Uterus (tissue), 4 donors: ENCODE data around the gene DENND1A. TPM values are rescaled to one million over a fixed set of nuclear protein-coding genes. Genes with fewer than 3 reads are reported as not detected.

Experiments used
- DNase-seq, 2 donors: peaks; one replicate each; pipeline ENCODE4 v3.0.0-alpha.2; 2019 to 2020
- H3K27ac ChIP-seq, 2 donors: fragments of 200-600 bp; sonication (generic); 1 replicate in 1 of 2; 2 replicates in 1 of 2; pipeline ENCODE4 v1.5.1; 2016 to 2018
- H3K27me3 ChIP-seq, 2 donors: fragments of 200-600 bp; sonication (generic); one replicate each; pipeline ENCODE4 v1.5.1; 2018 to 2019; ENCODE audit warnings: control low read depth in 1 of 2
- H3K36me3 ChIP-seq, 2 donors: fragments of 200-600 bp; sonication (generic); one replicate each; pipeline ENCODE4 v1.5.1; 2019; ENCODE audit warnings: control low read depth in 1 of 2
- H3K4me1 ChIP-seq, 2 donors: fragments of 200-600 bp; sonication (generic); one replicate each; pipeline ENCODE4 v1.5.1; 2018 to 2019; ENCODE audit warnings: control low read depth in 1 of 2
- H3K4me3 ChIP-seq, 2 donors: fragments of 200-600 bp; sonication (generic); 1 replicate in 1 of 2; 2 replicates in 1 of 2; pipeline ENCODE4 v1.5.1; 2018 to 2019; ENCODE audit warnings: mild to moderate bottlenecking in 1 of 2
- H3K9me3 ChIP-seq, 2 donors: fragments of 200-600 bp; sonication (generic); one replicate each; pipeline ENCODE4 v1.5.1; 2019; ENCODE audit warnings: control low read depth in 1 of 2
- CTCF ChIP-seq, 4 experiments: fragments of 200-600 bp in 2 of 4; fragments of 450-650 bp in 2 of 4; sonication (generic) in 2 of 4; IDR thresholded peaks; one replicate each; pipeline ENCODE4 v1.5.1; 2016 to 2019; ENCODE audit warnings: antibody characterized with exemption in 4 of 4, mild to moderate bottlenecking in 2 of 4, moderate library complexity in 1 of 4
- POLR2A ChIP-seq, 2 donors: fragments of 450-650 bp; IDR thresholded peaks; one replicate each; pipeline ENCODE4 v1.6.1; 2016; ENCODE audit warnings: antibody characterized with exemption in 2 of 2, mild to moderate bottlenecking in 1 of 2, moderate library complexity in 1 of 2
- intact Hi-C: fragments of 100-400 bp; cut with DNase I; formaldehyde crosslinking; loops from one replicate; pipeline ENCODE4 v1.15.1; 2023; ENCODE audit warnings: low total_unique reads
- total RNA-seq, 4 donors: library from RNA; depleted of rRNA in 3 of 4; stranded (reverse); fragments of >200 nt in 3 of 4; gene quantifications; one replicate each; pipeline versions ENCODE4 v1.1.0 to v1.2.4, GENCODE V29; 2014 to 2023
- donor health status: DM: yes; HTN: yes; CAD: no.

Gene DENND1A
- total RNA-seq, 4 donors from 2014 or later, result 10.8 to 34.5 (median 22.6) TPM

- no peaks in the 10 kb centered on the region for H3K36me3 ChIP-seq
- no peaks in the 10 kb centered on the region for H3K27me3 ChIP-seq
- no peak overlapping the region for H3K27ac ChIP-seq
- no peaks in the 10 kb centered on the region for H3K4me1 ChIP-seq
- no peaks in the 10 kb centered on the region for H3K9me3 ChIP-seq
- TF ChIP-seq CTCF (IDR thresholded peaks at IDR 0.05), result no peak
- no peak for TF ChIP-seq POLR2A (IDR thresholded peaks at IDR 0.05)
- no peak for DNase-seq
- H3K4me3 ChIP-seq, result no peak overlapping the region
- intact Hi-C loops, result no loop called here
These were observed 273.4 kb downstream of the DENND1A start for GRCh38 chr9:123656565-123656964.

- Histone ChIP-seq H3K27me3 (no peaks in the 10 kb centered on the region), H3K4me1 (no peaks in the 10 kb centered on the region), H3K27ac (no peak overlapping the region), H3K9me3 (no peaks in the 10 kb centered on the region), H3K36me3 (no peaks in the 10 kb centered on the region), H3K4me3 (no peak overlapping the region)
- TF ChIP-seq CTCF (IDR thresholded peaks at IDR 0.05) (no peak), POLR2A (IDR thresholded peaks at IDR 0.05) (no peak)
- intact Hi-C loops, result no loop called here
- no peak for DNase-seq
These were observed 274.1 kb downstream of the DENND1A start for GRCh38 chr9:123655681-123656423.

GRCh38 chr9:123654994-123655637 is 274.8 kb downstream of the DENND1A start:
- intact Hi-C loops, result no loop called here
- H3K9me3 ChIP-seq, result no peaks in the 10 kb centered on the region
- H3K27ac ChIP-seq, result no peak overlapping the region
- no peaks in the 10 kb centered on the region for H3K4me1 ChIP-seq
- no peak for TF ChIP-seq CTCF (IDR thresholded peaks at IDR 0.05)
- no peak for TF ChIP-seq POLR2A (IDR thresholded peaks at IDR 0.05)
- H3K4me3 ChIP-seq, result no peak overlapping the region
- no peaks in the 10 kb centered on the region for H3K27me3 ChIP-seq
- no peak for DNase-seq
- H3K36me3 ChIP-seq, result no peaks in the 10 kb centered on the region

- DNase-seq, result no peak
- Histone ChIP-seq H3K27me3 (no peaks in the 10 kb centered on the region), H3K27ac (no peak overlapping the region), H3K9me3 (no peaks in the 10 kb centered on the region), H3K4me3 (no peak overlapping the region), H3K36me3 (no peaks in the 10 kb centered on the region), H3K4me1 (no peaks in the 10 kb centered on the region)
- TF ChIP-seq CTCF (IDR thresholded peaks at IDR 0.05) (no peak), POLR2A (IDR thresholded peaks at IDR 0.05) (no peak)
- intact Hi-C loops, result no loop called here
These were observed 275.5 kb downstream of the DENND1A start for GRCh38 chr9:123654218-123654993.

- no peaks in the 10 kb centered on the region for H3K27me3 ChIP-seq
- no peak for DNase-seq
- no peak for TF ChIP-seq POLR2A (IDR thresholded peaks at IDR 0.05)
- TF ChIP-seq CTCF (IDR thresholded peaks at IDR 0.05), result no peak
- no peak overlapping the region for H3K27ac ChIP-seq
- intact Hi-C loops, result no loop called here
- no peaks in the 10 kb centered on the region for H3K9me3 ChIP-seq
- no peaks in the 10 kb centered on the region for H3K4me1 ChIP-seq
- H3K36me3 ChIP-seq, result no peaks in the 10 kb centered on the region
- H3K4me3 ChIP-seq, result no peak overlapping the region
These were observed 277.5 kb downstream of the DENND1A start for GRCh38 chr9:123652416-123652815.
